Activated naive CD4-positive, alpha-beta T cell treated with anti-CD3 and anti-CD28 coated beads for 36 hours (primary cell): ENCODE results near the gene ANTXR1. TPM values are rescaled to one million over a fixed set of nuclear protein-coding genes. Genes with fewer than 3 reads are reported as not detected.

Experiments
- CTCF ChIA-PET: fragments of 350-600 bp; sonication (Branson Sonifier 250); formaldehyde crosslinking; loops from one replicate; lab custom pipeline; 2021; ENCODE audit warnings: antibody characterized with exemption; lab: Charles Lee
- DNase-seq: peaks from one replicate; pipeline ENCODE4 v3.0.0-alpha.2; 2020
- H3K27ac Mint-ChIP-seq: one replicate; pipeline ENCODE4 v1.8.0; 2021; ENCODE audit warnings: mild to moderate bottlenecking, mixed read lengths
- H3K27me3 Mint-ChIP-seq: one replicate; pipeline ENCODE4 v1.8.0; 2021; ENCODE audit warnings: low read depth, mixed read lengths
- H3K36me3 Mint-ChIP-seq: one replicate; pipeline ENCODE4 v1.8.0; 2021; ENCODE audit warnings: low read depth, mixed read lengths
- H3K4me1 Mint-ChIP-seq: one replicate; pipeline ENCODE4 v1.8.0; 2021; ENCODE audit warnings: low read depth, mixed read lengths
- H3K4me3 Mint-ChIP-seq: one replicate; pipeline ENCODE4 v1.8.0; 2021; ENCODE audit warnings: mild to moderate bottlenecking, moderate library complexity, mixed read lengths
- H3K9me3 Mint-ChIP-seq: one replicate; pipeline ENCODE4 v1.8.0; 2021; ENCODE audit warnings: mixed read lengths
- intact Hi-C: fragments of 100-400 bp; cut with micrococcal nuclease; formaldehyde crosslinking; loops from one replicate; pipeline ENCODE4 v1.15.1; 2023
- total RNA-seq, 2 experiments: library from RNA; stranded (reverse); gene quantifications; one replicate each; pipeline ENCODE4 v1.2.3, GENCODE V29; 2021

The ANTXR1 gene
- total RNA-seq, 2 experiments from 2014 or later, result 0.17 TPM; not detected in 1

DNA sequence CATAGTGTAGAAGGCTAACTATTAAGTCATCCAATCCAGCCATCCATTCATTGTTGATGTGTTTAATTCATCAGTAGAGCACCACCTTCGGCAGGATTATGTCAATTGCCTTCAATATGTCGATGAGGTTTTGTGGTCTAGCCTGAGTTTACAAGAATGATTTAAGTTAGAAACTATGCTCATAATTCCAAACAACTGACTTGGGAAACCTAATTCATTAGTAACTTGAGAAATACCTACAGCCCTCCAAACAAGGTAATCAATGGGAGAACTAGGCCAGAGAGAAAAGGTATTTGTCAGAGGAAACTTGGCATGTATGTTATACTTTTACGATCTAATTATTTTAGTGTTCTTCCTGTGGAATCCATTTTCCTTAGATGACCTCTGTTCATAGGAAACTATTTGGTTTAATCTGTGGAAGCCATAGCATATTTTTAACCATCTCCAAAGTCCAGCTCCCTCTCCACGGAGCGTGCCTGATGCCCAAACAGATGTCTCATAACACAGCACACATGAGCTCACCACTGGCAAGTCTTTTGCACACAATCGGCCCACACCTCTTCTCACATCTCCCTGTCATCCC, 225.6 kb downstream of the ANTXR1 start:
- Mint-ChIP-seq H3K4me1 (no peaks in the 10 kb centered on the region), H3K27ac (no peak overlapping the region), H3K9me3 (no peaks in the 10 kb centered on the region), H3K27me3 (no peaks in the 10 kb centered on the region), H3K4me3 (no peak overlapping the region), H3K36me3 (no peaks in the 10 kb centered on the region)
- no peak for DNase-seq
- intact Hi-C loops, result no loop called here
- CTCF ChIA-PET, result no interaction called here

DNA sequence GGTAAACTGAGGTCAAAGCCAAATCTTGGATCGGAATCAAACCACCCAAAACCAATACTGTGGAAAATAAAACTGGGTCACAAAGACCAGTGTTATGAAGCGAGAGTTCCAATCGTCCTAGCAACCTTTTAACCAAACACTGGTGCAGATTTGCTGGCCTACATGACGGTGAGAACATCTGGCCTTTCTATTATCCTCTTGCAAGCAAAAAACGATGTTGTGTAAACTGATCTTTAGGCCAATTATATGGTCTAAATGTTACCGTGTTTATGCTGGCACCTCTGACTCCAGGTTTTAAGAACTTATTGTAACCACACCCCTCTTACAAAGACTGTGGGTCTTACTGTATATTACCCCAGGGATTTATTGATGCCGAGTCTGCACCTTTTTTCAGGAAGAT, 228.1 kb downstream of the ANTXR1 start:
- H3K27me3 Mint-ChIP-seq, result no peaks in the 10 kb centered on the region
- H3K27ac Mint-ChIP-seq, result no peak overlapping the region
- H3K4me1 Mint-ChIP-seq, result no peaks in the 10 kb centered on the region
- CTCF ChIA-PET, result interaction anchor here (1.0 kb wide), 1 partner anchor 44 kb away, joined by 3 read pairs; no protein-coding TSS in a partner anchor
- no peak for DNase-seq
- intact Hi-C loops, result no loop called here
- H3K9me3 Mint-ChIP-seq, result no peaks in the 10 kb centered on the region
- H3K4me3 Mint-ChIP-seq, result no peak overlapping the region
- no peaks in the 10 kb centered on the region for H3K36me3 Mint-ChIP-seq

DNA sequence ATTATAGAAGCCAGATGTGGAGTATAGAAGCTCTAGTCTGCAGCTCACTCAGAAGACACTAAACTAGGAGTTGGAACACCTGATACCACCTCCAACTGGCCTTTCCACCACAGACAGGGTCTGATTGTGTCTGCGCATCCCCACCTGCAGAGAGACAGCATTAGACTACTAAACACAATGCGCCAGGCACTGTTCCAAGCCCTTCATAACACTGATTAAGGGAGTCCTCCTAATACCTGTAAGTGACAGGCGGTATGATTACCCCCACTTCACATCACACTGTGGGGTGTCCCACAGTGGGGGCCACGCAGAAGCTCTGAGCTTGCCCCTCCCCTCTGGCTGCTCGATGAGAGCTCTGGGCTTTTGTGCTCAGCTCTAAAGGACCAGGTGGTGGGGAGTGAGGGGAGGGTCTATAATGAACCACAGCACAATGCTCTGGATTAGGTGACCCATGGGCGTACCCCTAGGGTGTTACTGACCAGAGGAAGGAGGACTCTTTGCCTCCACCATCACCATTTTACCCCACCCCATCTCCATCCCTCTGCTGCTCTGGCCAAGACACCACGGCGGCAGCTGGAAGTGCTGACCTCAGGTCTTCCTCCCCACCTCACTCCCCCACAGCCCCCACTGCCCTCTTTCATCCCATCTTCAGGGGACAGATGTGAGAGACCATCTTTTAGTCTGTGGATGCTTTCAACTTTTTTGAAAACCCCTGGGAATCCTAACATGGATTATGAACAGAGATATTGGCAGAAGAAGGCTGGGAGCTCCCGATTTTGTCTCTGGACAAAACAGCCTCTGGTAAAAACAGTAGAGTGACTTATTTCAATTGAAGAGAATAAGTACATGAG, 228.9 kb downstream of the ANTXR1 start:
- no peak overlapping the region for H3K4me3 Mint-ChIP-seq
- no peaks in the 10 kb centered on the region for H3K4me1 Mint-ChIP-seq
- intact Hi-C loops, result no loop called here
- no peaks in the 10 kb centered on the region for H3K9me3 Mint-ChIP-seq
- peaks cover 2% of the 10 kb centered on the region for H3K27me3 Mint-ChIP-seq
- CTCF ChIA-PET, result no interaction called here
- DNase-seq, result no peak
- no peak overlapping the region for H3K27ac Mint-ChIP-seq
- no peaks in the 10 kb centered on the region for H3K36me3 Mint-ChIP-seq

DNA sequence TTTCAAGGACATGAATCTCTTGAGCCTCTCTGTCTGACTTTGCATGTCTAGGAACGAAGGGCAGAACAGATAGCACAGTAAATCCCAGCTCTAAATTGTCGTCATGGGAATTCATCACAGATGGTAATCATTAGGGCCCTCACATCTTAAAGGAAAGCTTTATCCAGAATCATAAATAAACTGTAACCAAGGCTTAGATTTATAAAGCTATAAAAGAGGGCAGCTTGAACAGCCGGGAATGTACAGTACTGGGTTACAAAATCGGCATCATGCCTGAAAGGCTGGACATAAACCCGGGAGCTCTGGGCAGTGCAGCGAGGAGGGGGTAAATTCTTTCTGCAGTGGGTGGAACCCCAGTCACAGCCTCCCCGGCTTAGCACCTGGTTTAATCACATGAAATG, 229.7 kb downstream of the ANTXR1 start:
- intact Hi-C loops, result no loop called here
- DNase-seq, result no peak
- Mint-ChIP-seq H3K27me3 (peaks cover 10% of the 10 kb centered on the region), H3K36me3 (no peaks in the 10 kb centered on the region), H3K27ac (no peak overlapping the region), H3K4me3 (no peak overlapping the region), H3K4me1 (no peaks in the 10 kb centered on the region), H3K9me3 (no peaks in the 10 kb centered on the region)
- CTCF ChIA-PET, result no interaction called here

DNA sequence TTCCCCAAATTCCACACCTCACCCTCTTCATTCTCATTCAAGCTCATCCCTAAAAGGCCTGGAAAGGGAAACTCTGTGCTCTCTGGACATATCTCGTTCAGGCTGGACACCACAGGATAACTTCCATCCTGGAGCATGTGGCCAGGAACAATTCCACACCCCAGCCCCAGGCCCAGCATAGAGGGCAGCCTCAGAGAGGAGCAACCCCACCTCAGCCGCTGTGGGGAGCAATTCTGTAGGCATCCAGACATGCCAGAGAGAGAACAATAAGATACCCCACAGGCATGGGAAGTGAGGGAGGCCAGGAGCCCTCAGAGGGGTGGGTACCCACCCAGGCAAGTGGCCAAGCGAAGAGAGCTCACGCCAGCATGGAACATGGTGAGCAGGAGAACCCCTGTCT, 230.7 kb downstream of the ANTXR1 start:
- Mint-ChIP-seq H3K36me3 (no peaks in the 10 kb centered on the region), H3K27ac (no peak overlapping the region), H3K27me3 (peaks cover 13% of the 10 kb centered on the region), H3K4me1 (no peaks in the 10 kb centered on the region), H3K4me3 (no peak overlapping the region), H3K9me3 (no peaks in the 10 kb centered on the region)
- CTCF ChIA-PET, result no interaction called here
- DNase-seq, result no peak
- intact Hi-C loops, result no loop called here

DNA sequence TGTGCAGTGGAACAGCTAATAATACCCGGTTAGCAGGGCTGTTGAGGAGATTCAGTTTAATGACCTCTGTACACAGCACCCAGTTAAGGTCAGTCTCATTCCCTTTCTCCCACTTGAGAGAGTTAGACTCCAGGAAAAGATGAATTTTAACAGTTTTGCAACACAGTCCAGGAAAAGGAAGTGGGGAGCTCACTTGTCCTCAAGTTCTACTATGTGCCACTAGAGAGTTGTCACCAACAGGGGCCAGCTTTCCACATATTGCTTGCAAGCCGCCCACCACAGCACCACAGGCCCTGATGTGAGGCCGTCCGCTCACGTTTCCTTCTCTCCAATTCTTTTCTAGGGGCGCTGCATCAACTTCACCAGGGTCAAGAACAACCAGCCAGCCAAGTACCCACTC, 231.9 kb downstream of the ANTXR1 start:
- Mint-ChIP-seq H3K36me3 (no peaks in the 10 kb centered on the region), H3K9me3 (no peaks in the 10 kb centered on the region), H3K4me3 (no peak overlapping the region), H3K4me1 (no peaks in the 10 kb centered on the region), H3K27me3 (peaks cover 13% of the 10 kb centered on the region), H3K27ac (no peak overlapping the region)
- DNase-seq, result no peak
- CTCF ChIA-PET, result no interaction called here
- intact Hi-C loops, result no loop called here

DNA sequence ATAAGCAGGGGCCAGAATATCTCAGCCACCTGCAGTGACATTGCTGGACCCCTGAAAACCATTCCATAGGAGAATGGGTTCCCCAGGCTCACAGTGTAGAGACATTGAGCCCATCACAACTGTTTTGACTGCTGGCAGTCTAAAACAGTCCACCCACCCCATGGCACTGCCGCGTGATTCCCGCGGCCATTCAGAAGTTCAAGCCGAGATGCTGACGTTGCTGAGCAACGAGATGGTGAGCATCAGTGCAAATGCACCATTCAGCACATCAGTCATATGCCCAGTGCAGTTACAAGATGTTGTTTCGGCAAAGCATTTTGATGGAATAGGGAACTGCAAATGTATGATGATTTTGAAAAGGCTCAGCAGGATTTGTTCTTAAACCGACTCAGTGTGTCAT, 234.6 kb downstream of the ANTXR1 start:
- Mint-ChIP-seq H3K4me3 (no peak overlapping the region), H3K27me3 (peaks cover 18% of the 10 kb centered on the region)

DNA sequence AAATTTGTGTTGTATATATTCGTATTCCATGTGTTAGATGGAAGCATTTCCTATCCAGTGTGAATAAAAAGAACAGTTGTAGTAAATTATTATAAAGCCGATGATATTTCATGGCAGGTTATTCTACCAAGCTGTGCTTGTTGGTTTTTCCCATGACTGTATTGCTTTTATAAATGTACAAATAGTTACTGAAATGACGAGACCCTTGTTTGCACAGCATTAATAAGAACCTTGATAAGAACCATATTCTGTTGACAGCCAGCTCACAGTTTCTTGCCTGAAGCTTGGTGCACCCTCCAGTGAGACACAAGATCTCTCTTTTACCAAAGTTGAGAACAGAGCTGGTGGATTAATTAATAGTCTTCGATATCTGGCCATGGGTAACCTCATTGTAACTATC, 235.3 kb downstream of the ANTXR1 start:
- H3K4me3 Mint-ChIP-seq, result no peak overlapping the region
- CTCF ChIA-PET, result no interaction called here
- DNase-seq, result no peak
- no peaks in the 10 kb centered on the region for H3K36me3 Mint-ChIP-seq
- peaks cover 18% of the 10 kb centered on the region for H3K27me3 Mint-ChIP-seq
- H3K4me1 Mint-ChIP-seq, result no peaks in the 10 kb centered on the region
- no peaks in the 10 kb centered on the region for H3K9me3 Mint-ChIP-seq
- intact Hi-C loops, result no loop called here
- H3K27ac Mint-ChIP-seq, result no peak overlapping the region

More for the DNA sequence above, 234.6 kb downstream of the ANTXR1 start:
- Mint-ChIP-seq H3K9me3 (no peaks in the 10 kb centered on the region), H3K36me3 (no peaks in the 10 kb centered on the region), H3K4me1 (no peaks in the 10 kb centered on the region), H3K27ac (no peak overlapping the region)
- DNase-seq, result no peak
- intact Hi-C loops, result no loop called here
- CTCF ChIA-PET, result no interaction called here

DNA sequence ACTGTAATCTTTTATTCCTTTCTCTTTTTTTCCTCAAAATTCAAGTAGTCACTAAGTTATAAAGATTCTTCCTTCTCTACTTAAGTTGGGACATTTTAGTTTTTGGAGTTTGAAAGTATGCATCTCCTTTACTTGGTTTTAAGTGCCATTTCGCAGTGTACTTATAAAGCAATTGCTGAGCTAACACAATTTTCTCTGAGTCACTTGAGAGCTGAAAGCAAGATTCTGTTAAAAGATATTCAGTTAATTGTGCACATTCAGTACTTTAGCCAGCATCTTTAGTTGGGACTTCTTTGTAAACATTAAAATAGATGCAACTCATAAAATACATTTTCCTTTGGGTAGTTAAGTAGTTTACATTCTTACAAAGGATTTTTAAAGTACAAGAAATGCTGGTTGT, 238.0 kb downstream of the ANTXR1 start:
- Mint-ChIP-seq H3K27ac (no peak overlapping the region), H3K4me3 (no peak overlapping the region), H3K4me1 (no peaks in the 10 kb centered on the region), H3K27me3 (peaks cover 25% of the 10 kb centered on the region), H3K36me3 (no peaks in the 10 kb centered on the region), H3K9me3 (no peaks in the 10 kb centered on the region)
- DNase-seq, result no peak
- CTCF ChIA-PET, result no interaction called here
- intact Hi-C loops, result no loop called here

DNA sequence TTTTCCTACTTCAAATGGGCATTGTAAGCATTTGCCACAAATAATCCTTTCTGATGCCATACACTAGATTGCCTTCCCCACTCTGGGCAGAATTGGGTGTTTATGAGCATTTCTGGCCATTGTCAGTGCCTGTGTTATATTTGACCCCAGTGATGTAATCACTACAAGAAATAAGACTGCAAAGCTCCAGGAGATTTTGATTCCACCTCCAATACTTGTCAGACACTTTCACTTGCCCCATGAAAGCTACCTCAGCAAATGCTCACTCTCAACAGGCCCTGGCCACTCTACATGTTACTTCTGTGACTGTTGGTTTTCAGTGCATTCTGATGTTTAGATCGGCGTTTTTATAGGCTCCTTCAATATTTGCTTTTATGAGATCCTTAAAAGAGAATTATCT, 239.0 kb downstream of the ANTXR1 start:
- peaks cover 29% of the 10 kb centered on the region for H3K27me3 Mint-ChIP-seq
- no peaks in the 10 kb centered on the region for H3K4me1 Mint-ChIP-seq
- no peaks in the 10 kb centered on the region for H3K36me3 Mint-ChIP-seq
- CTCF ChIA-PET, result no interaction called here
- no peak overlapping the region for H3K4me3 Mint-ChIP-seq
- H3K9me3 Mint-ChIP-seq, result no peaks in the 10 kb centered on the region
- no peak overlapping the region for H3K27ac Mint-ChIP-seq
- intact Hi-C loops, result no loop called here
- no peak for DNase-seq

DNA sequence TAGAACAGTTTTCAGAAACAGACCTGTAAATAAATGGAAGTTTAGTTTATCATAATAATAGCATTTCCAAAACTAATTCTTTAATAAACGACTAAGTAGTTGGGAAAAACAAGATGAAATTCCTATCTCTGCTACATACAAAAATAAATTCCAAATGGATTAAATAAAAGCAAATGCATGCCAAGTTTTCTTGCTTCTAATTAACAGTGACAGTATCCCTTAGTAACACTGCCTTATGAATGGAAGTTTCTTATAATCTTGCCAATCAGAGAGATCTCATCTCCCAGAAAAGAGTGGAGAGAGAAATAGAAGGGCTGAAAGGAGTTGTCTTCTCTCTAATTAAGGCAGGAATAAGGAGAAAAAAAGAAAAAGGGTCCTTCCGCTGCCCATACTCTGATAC, 240.1 kb downstream of the ANTXR1 start:
- no peak for DNase-seq
- Mint-ChIP-seq H3K9me3 (peaks cover 2% of the 10 kb centered on the region), H3K4me1 (no peaks in the 10 kb centered on the region), H3K27me3 (peaks cover 27% of the 10 kb centered on the region), H3K4me3 (no peak overlapping the region), H3K36me3 (no peaks in the 10 kb centered on the region), H3K27ac (no peak overlapping the region)
- CTCF ChIA-PET, result no interaction called here
- intact Hi-C loops, result no loop called here

DNA sequence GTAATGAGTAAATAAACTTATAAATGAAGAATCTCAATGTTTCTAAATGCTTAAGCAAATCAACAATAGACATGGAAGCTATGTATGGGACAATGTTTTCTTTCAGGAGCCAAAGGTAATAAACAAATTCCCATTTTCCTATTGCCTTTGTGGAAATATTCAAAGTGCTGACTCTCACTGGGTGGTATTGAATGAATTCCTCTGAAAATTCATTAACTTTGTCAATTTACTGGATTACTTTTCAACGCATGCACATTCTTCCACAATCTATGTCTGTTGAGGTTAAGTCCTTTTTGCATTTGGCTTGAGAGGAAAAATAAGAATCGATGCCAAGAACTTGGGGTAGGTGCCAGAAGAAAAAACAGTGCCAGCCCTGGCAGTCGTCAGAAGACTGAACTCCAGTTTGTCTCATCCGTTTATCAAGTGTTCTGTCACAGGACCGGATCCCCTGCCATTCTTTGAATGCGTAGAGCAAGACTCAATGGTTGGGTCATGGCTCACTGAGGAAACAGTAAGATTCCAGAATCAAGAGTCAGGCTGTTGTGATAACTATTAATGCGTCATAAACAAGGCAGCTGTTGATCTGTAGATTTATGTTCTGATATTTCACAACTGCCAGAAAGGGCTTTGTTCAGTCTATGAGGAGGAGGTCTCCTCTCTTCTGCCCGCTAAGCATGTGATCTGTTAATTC, 240.8 kb downstream of the ANTXR1 start:
- Mint-ChIP-seq H3K36me3 (no peaks in the 10 kb centered on the region), H3K9me3 (peaks cover 8% of the 10 kb centered on the region), H3K27ac (no peak overlapping the region), H3K4me1 (no peaks in the 10 kb centered on the region), H3K4me3 (no peak overlapping the region), H3K27me3 (peaks cover 24% of the 10 kb centered on the region)
- CTCF ChIA-PET, result no interaction called here
- intact Hi-C loops, result no loop called here
- DNase-seq, result no peak

DNA sequence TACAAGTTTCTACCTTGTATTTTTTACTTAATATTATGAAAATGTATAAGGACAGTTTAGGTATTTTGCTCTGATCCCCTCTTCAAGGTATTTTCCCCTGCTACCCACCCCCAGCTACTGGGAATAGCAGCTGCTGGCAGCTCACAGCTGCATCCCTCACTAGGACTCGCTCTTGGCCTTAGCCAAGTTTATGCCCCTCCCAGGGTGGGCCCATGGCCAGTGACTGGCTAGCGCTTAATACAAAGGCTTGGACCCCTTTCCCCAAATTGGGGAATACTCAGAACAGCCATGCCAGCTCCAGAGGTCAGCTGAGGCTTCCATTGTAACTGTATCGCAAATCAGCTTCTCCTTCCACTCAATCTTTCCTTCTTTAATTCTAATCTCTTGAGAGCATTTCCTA, 242.8 kb downstream of the ANTXR1 start:
- no peaks in the 10 kb centered on the region for H3K4me1 Mint-ChIP-seq
- H3K27ac Mint-ChIP-seq, result no peak overlapping the region
- intact Hi-C loops, result no loop called here
- H3K9me3 Mint-ChIP-seq, result peaks cover 22% of the 10 kb centered on the region
- peaks cover 24% of the 10 kb centered on the region for H3K27me3 Mint-ChIP-seq
- CTCF ChIA-PET, result no interaction called here
- no peak for DNase-seq
- no peak overlapping the region for H3K4me3 Mint-ChIP-seq
- no peaks in the 10 kb centered on the region for H3K36me3 Mint-ChIP-seq
